GM18519 (cell line): ENCODE measurements around the gene PHACTR3.

ENCODE experiments used
- ATAC-seq: cut with Tn5 transposase; IDR thresholded peaks from one replicate; pipeline ENCODE4 v1.9.1; 2021; ENCODE audit warnings: mild to moderate bottlenecking, moderate library complexity; ENCODE audit not compliant: unreplicated experiment, low FRiP score

The PHACTR3 gene

DNA sequence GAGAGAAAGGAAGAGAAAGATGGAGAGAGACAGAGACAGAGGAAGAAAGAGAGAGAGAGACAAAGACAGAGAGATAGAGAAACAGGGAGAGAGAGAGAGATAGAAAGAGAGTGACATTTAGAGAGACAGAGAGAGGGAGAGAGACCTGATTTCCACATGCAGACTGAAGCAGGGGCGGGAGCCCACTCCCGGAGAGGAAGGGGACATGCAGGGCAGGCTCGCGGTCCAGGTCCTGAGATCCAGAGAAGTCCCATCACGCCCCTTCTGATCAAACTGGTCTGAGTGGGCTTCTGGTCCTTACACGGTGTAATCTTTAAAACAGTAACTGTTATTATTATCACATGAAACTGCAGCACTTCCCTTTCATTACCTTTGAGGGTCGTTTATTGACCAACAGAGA, 62.2 kb downstream of the PHACTR3 start:
- no peak for ATAC-seq

DNA sequence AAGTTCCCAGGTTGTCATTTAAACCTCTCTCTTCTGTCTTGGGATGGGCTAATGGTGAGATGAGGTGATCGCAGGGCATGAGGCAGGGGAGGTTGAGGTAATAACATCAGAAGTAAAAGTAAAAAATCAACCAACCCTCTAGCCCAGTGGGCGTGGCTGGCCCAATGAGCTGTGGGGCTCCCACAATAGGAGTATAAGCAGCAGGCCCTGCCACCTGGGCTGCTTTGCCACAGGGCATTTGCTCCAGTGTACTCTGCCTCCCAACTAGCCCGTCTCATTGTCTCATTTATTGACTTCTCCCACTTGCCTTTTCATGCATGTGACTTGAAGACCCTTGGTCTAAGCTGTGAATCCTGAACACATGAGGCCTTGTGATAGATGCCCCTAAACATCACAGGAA, 62.8 kb downstream of the PHACTR3 start:
- no peak for ATAC-seq

DNA sequence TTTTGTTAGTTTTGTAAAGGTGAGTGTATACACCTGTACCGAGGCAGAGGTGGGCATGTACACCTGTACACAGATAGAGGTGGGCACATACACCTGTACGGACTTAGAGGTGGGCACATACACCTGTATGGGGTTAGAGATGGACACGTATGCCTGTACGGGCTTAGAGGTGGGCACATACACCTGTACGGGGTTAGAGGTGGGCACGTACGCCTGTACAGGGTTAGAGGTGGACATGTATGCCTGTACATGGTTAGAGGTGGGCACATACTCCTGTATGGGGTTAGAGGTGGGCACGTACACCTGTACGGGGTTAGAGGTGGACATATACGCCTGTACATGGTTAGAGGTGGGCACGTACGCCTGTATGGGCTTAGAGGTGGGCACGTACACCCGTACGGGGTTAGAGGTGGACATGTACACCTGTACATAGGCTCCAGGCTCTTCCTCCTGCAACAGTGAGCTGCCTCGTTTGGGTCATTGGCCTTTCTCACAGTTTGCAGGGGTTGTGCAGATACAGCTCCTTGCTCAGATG, 63.7 kb downstream of the PHACTR3 start:
- ATAC-seq, result no peak

DNA sequence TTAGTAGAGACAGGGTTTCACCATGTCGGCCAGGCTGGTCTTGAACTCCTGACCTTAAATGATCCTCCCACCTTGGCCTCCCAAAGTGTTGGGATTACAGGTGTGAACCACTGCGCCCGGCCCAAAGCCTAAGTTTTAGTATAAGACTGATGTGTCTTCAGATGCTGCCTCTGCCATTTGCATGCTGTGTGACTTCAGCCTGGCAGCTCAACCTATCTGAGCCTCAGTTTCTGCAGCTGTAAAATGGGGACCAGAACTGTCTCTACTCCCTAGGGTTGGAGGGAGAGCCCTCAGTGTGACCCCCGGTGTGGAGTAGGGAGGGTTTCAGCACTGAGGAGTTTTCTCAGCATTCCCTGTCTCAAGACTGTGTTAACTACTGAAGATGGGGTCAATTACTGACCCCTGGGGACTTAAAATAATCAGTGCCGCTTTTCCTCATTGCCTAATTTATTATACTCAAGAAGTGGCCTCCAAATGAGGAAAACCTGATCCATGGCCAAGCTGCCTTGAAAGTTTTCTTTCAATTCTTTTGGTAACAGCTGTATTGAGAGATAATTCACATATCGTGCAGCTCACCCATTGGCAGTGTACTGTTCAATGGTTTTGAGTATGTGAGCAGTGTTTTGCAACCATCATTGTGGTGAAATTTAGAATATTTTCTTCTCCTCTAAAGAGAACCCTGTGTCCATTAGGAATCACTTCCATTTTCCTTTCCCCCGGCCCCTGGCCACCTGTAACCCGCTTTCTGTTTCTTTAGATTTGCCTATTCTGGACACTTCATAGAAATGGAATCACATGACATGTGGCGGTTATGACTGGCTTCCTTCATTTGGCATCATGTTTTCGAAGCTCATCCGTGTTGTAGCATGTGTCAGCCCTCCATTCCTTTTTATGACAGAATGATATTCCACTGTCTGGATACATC, 64.8 kb downstream of the PHACTR3 start:
- no peak for ATAC-seq

DNA sequence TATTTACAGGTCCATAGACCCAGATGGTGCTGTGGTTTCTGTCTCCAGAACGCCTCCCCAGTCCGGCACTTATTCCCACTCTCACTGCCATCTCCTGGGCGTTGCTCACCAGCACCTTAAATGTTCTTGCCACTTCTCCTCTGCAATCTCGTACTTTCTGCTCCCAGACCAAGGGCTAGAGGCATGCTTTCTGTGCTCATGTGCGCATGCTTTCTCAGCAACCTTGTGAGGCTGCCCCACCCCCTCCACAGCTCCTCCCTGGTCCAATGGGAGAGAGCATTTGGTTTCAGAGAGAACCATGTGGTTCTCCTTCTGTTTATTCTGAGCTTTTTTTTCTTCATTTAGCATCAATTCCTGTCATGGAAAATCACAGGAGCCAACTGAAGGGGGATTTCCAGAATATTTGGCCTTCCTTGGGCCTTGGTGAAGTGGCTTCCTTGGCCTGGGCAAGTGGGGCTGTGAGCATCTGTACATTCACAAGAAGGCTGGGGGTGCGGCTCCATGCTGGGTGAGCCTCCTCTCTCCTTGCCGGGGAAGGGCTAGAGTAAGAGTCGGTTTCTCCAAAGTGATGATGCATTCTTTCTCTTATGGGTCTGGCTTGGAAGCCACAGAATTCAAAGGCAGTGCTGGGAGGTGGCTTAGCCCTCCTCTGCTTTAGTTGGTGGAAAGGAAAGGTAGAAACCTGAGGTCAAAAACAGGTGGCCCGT, 66.6 kb downstream of the PHACTR3 start:
- no peak for ATAC-seq

DNA sequence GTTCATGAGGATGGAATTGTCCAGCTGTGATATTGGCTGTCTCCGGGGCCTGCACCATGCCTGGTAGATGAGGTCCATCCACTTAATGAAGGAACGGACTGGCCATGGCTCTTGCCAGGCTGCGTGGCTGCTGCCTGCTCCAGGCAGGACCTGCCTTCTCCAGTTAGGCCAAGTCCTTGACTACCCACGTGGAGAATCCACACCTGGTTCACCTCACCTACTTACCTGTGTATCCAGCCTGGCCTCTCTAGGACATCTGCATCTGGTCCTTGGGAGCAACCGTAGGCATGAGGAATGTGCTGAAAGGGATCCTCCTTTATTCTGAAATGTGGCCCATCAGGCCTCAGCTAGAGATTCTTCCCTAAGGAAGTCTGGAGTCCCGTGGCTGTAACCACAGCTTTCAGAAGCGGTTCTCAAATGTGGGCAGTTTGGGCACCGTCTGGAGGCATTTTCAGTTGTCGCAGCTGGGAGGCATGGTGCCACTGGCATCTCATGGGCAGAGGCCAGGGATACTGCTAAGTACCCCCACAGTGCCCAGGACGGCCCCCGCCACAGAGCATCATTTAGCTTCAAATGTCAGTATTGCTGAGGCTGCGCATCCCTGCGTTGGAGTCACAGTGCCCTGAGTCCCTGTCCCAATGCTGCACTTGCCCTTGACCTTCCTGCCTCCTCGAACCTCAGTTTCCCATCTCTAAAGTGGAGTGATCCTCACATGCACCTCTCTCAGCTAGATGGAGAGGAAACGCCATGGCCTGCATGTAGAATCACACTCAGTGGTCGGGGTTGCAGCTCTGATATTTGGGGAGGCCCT, 67.5 kb downstream of the PHACTR3 start:
- ATAC-seq, result no peak

DNA sequence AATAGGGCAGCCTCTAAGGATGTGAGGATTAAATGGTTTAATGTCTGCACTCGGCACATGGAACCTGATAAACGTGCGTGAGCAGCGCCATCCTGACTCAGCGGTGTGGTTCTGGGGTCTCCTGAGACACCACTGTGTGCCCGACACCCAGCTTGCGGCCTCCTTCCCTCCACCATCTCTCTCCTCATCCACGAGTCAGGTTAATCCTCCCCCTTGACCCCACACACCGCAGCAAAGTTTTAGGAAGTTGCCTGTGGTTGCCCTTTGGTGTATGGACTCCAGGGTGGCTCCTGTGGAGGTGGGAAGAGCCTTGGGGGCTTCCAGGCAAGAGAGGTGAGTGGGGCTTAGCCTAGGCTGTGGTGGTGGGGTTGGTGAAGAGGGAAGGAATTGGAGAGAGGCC, 68.2 kb downstream of the PHACTR3 start:
- no peak for ATAC-seq

DNA sequence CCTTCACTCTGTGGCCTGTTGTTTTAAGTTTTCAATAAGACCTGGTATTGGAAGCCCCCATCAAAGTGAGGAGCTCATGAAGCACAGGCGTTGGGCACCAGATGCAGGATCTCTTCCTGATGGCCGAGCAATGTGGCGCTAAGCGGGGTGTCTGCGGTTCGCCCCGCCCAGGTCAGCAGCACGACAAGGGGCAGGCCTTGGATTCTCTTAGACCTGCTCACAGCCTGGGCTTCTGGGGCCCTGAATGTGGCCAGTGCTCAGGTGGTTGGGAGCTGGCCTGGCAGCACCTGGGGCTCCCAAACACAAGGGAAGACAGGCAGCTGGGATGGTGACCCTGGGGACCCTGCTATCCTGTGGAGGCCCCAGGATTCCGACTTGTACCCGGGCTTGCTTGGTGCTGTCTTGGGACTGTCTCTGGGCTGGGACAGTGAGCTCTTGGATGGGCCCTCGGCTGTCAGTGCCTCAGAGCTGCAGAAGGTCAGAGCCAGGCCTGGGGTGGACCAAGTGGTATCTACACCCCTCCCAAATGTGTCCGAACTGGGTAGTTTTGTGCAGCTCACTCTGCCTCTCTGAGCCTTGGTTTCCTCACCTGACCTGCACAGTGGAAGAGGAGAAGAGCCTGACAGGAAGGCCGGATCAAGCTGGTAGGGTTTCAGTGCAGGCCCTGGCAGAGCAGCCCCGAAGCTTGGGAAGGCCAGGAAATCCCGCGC, 69.1 kb downstream of the PHACTR3 start:
- no peak for ATAC-seq

DNA sequence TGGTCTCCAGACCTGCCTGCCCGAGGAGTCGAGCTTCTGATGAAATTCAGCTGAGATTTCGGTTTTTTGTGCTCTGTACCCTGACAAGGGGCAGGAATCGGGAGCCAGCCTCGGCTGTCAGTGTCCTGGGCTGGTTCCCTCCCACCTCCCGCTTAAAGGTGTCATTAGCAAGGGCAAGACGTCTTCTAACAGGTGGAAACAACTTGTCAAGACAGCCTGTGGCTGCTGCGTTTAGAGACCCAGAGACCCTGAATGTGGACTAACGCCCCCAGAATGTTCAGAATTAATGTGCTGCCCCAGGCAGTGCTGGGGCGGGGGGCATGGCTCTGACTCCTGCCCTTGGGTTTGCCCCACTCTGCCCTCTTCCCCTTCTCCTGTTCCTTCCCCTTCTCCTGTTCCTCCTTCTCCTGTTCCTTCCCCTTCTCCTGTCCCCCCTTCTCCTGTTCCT, 69.7 kb downstream of the PHACTR3 start:
- ATAC-seq, result no peak

DNA sequence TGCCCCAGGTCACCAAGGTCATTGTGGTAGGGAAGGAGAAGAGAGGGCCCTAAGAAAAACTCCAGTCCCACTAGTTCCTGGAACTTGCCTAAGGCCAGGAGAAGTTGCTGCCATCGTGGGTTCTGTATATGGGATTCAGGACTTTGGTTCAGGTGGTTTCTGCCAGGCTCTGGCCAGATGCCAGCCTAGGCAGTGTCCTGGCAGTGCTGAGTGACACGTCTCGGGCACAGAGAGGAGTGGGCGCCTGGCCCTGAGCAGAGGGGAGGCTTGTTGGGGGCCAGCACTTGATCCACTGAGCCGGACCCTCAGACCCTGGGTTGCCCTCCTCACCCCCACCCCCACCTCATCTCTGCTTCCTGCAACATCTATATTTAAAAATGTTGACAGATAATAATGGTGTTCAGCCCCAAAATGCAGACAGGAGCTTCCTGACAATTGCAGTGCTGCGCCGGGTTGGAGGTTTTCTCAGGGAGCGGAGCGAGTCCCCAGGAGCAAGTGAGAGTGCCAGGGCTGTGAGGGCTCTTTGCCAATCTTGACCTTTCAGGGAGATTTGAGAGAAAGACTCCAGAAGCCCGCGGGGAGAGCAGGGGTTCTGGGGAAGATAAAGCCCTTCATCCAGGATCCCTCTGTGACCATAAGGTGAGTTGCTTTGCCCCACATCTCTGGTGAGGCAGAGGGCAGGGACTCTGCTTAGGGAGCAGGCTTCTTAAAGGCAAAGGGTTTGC, 71.9 kb downstream of the PHACTR3 start:
- ATAC-seq, result no peak

DNA sequence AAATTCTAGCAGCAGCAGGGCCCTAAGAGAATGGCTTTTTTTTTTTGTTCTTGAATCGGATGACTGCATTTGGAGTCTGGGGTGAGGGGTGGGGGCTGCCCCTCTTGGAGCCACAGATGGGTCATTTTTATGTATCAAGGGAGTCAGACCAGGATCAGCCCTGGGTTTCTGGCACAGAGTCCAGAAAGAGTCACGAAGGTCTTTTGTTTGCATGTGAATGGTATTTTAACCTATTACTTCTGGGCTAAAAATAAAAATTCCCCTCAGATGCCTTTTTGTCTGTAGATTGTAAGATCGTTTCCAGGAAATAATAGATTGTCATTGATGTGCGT, 72.5 kb downstream of the PHACTR3 start:
- ATAC-seq, result no peak

DNA sequence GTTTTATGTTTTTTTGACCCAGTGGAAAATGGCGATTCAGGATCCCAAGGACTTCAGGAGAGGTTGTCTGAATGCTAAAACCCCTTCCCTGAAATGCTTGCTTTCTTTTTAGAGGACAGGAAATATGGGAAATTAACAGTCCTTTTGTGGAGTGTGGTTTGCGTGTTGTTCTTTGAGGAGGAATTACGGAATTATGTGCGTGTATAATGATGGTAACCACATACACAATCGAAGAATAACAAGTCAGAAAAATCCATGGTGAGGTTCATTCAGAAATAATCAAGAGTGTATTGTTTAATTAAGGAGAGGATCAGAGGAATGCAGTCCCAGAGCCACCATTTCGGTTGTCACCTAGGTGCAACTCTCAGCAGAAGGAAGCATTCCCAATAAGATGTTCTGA, 73.2 kb downstream of the PHACTR3 start:
- ATAC-seq, result no peak

DNA sequence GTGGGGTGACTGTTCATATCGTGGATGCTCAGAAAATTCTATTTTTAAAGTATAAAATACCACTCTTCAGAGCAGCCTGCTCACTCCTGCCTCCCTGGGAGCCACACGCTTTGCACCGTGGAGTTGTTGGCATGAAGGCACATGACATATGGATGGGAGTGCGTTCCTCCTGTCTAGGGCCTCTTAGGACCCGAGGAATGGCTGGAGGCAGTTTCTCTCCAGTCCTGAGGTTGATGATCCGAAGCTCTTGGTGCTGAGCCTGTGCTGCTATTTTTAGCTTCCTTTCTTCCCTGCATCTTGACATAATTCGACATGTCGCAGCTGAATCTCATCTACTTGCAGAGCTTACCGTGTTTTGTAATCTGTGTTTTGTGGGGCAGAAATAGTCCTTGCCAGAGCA, 73.9 kb downstream of the PHACTR3 start:
- no peak for ATAC-seq

DNA sequence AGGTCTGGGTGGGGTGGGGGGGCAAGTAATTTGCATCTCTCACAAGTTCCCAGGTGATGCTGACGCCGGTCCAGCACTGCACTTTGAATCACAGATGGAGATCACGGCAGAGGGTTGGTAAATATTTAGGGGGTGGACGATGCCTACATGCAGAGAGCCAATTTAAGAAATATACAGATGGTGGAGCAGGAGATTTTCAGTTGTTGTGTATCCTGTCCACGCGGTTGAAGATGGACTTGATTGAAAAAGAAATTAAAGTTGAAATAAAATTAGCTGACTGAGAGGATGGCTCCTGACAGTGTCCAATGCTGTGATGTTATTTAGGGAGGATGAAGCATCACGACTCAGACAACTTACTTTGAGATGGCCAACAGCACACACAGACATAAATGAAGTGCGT, 74.6 kb downstream of the PHACTR3 start:
- no peak for ATAC-seq

DNA sequence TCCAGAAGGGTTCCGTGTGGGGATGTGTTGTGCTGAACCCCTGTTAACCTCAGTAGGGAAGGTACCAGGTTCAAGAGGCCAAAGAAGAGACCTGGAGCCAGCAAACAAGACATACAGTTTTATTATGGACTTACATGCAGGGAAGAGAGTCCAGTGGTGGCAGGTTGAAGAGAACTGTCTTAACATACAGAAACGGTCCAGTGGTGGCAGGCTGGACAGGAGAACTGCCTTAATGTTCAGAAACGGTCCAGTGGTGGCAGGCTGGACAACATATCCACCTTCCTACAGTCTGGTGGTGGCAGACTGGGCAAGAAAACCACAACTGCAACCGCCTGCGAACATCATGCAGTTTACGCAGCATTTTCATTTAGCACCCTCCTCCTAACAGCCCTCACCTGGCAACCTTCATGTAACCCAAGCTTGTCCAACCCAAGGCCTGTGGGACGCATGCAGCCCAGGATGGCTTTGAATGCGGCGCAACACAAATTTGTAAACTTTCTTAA, 75.9 kb downstream of the PHACTR3 start:
- no peak for ATAC-seq

DNA sequence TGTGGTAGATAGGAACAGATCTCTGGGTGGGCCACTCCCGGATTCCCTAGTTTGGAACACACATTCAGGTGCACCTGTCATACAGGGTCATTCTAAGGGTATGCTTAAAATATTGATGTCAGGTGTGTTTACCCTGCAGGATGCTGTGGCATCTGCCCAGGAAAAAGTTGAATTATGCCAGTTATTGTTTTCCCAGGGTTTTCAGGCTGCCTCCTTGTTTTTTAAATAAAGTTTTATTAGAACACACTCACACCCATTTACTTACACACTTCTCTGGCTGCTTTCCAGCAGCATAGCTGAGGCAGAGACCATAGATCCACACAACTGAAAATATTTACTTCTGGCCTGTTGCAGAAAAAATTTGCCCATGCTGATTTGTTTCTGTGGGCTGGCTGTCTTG, 76.5 kb downstream of the PHACTR3 start:
- ATAC-seq, result no peak

DNA sequence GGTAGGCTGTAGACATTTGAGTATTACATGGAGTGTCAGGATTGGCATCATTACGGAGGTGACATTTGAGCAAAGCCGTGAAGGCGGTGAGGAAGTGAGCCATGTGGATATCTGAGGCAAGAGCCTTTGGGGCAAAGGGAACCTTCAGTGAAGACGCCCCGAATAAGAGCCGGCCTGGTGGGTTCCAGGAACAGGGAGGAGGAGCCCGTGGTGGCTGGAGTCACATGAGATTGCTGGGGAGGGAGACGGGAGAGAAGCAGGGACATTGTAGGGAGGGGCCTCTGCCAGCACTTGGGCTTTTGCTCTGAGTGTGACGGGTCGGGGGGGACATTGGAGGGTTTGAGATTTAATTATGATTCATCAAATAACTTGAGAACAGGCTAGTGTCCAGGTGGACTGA, 78.3 kb downstream of the PHACTR3 start:
- ATAC-seq, result no peak

DNA sequence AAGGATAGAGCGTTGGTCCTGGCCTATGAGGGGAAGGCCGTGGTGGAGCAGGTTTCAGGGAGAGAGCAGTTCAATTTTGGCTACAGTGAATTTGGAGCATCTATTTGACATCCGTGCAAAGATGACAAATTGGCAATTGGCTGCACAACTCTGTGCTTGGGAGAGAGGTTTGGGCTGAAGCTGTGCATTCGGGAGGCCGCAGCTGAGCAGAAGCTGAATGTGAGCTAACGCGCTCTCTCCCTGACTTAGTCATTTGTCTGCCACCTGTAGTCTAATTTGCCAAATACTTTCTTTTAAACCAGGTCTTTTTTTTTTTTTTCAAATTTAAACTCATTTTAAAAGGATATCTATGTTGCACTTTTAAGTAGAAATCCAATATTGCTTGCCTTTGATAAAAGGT, 78.8 kb downstream of the PHACTR3 start:
- no peak for ATAC-seq

DNA sequence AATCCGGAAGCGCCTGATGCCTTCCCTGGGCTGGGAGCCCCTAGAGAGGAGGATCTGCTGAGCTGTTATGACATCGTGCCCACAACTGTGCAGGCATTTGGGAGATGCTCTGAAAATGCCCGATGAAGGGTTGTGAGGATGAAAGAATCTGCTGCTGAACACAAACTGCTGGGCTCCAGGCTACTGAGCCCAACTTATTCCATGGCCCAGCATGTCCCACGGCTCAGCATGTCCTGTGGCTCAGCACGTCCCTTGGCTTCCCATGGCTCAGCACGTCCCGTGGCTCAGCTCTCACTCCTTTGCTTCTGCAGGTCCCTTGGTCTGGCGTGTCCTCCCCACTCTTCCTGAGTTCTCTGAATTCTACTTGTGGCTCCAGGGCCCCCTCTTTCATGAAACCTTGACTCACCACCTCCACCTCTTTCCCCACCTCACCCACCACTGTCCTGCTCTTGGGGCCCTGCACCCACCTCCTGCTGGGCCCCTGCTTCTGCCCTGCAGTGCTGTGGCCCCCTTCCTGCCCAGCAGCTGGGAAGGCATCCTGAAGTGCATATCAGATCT, 80.4 kb downstream of the PHACTR3 start:
- ATAC-seq, result no peak
